Spleen (tissue), 7 donors: Measurements from ENCODE around the gene NKX6-2.

ENCODE experiments used
- CTCF ChIP-seq, 11 experiments: fragments of 200-600 bp in 7 of 11; fragments of 450-650 bp in 4 of 11; sonication (generic) in 4 of 11; IDR thresholded peaks in 8 of 11; conservative IDR thresholded peaks in 3 of 11; 1 replicate in 7 of 11; 2 replicates in 4 of 11; pipeline versions ENCODE4 v1.4.0 to v1.8.0; 2016 to 2021; ENCODE audit warnings: antibody characterized with exemption in 11 of 11, inconsistent platforms in 4 of 11, mild to moderate bottlenecking in 1 of 11
- POLR2A ChIP-seq, 3 donors: fragments of 450-650 bp; IDR thresholded peaks; one replicate each; pipeline ENCODE4 v1.5.1; 2017; ENCODE audit warnings: antibody characterized with exemption in 3 of 3, mild to moderate bottlenecking in 1 of 3
- donor health status: DM: no; HTN: no; CAD: no; lungs with moderate emphysema.
- donor health status: DM: no; HTN: no; CAD: no.
- donor health status: DM: no; HTN: no; CAD: no.

- no peak for TF ChIP-seq POLR2A (IDR thresholded peaks at IDR 0.05)
- no peak for TF ChIP-seq CTCF (IDR thresholded peaks at IDR 0.05 in 8 of 11, conservative IDR thresholded peaks at IDR 0.05 in 3 of 11)
Observed at GRCh38 chr10:132749371-132749795, 36.6 kb downstream of the NKX6-2 start.
